ENCODE measurements around the gene SRPK1.
"Not testable (repeated sequence)": the region's sequence is repeated elsewhere in the genome, so short reads cannot be mapped to it uniquely, and the experiment has no call there.

SRPK1 gene

GRCh38 chr6:35931120-35931561 lies 10.2 kb upstream of the SRPK1 start:
- DNase-seq (ENCODE audit: low read depth, low spot score) = no peak

GRCh38 chr6:35929601-35930000 lies 8.7 kb upstream of the SRPK1 start:
- DNase-seq (ENCODE audit: low read depth, low spot score) = no peak

DNA sequence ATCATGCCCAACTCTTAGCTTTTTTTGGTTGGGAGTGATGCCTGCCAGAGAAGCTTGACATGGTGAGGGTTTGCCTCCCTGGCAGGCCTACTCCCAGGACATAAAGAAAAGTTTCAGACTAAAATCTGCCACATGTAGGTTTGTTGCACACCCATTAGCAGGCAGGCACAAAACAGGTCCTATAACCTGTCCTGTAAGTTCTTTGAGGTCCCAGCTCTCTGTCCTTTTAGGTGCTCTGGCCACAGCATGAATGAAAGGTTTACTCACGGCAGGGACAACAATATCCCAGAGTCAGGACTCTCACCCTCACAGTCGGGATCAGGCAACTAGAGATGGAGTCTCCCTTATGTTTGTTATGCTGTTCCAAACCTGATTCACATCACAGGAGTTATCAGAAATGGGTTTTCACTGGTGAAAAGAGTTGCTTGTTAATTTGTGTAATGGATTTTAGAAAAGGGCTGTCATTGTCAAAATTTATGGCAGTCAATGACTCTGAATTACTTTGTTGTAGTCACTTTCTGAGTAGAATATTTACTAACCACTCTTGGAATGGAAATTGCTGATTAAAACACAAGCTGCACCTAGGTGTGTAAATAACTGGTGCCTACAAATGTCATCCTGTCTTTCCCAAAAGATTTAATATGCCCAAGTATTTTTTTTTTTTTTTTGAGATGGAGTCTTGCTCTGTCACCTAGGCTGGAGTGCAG lies 5.8 kb upstream of the SRPK1 start:
- DNase-seq (ENCODE audit: low read depth, low spot score) = no peak

- no peak for DNase-seq (ENCODE audit: low read depth, low spot score)
These were observed 5.1 kb upstream of the SRPK1 start for GRCh38 chr6:35925961-35926360.

- DNase-seq (ENCODE audit: low read depth, low spot score) = no peak
These were observed 3.2 kb upstream of the SRPK1 start for GRCh38 chr6:35924146-35924545.

GRCh38 chr6:35922139-35922554 lies 1.2 kb upstream of the SRPK1 start:
- no peak for DNase-seq (ENCODE audit: low read depth, low spot score)

GRCh38 chr6:35919827-35920751 lies 809 bp downstream of the SRPK1 start:
- DNase-seq (ENCODE audit: low read depth, low spot score) = no peak

GRCh38 chr6:35919085-35919826 lies 1.6 kb downstream of the SRPK1 start:
- no peak for DNase-seq (ENCODE audit: low read depth, low spot score)

GRCh38 chr6:35916893-35917292 lies 4.0 kb downstream of the SRPK1 start:
- not testable (repeated sequence) for DNase-seq (ENCODE audit: low read depth, low spot score)

DNA sequence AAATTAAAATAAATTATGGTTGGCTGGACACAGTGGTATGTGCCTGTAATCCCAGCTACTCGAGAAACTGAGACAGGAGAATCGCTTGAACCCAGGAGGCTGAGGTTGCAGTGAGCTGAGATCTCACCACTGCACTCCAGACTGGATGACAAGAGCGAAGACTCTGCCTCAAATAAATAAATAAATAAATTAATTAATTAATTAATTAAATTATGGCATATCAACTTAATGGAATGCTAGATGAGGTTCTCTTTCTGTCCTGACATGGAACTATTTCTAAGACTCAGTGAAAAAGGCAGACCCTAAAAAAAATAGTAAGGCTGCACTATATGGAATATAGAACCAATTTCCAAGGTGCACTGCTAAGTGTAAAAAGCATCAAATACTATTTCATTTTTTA lies 4.8 kb downstream of the SRPK1 start:
- no peak for DNase-seq (ENCODE audit: low read depth, low spot score)

- no peak for DNase-seq (ENCODE audit: low read depth, low spot score)
These were observed 6.4 kb downstream of the SRPK1 start for GRCh38 chr6:35914536-35914935.

GRCh38 chr6:35911871-35912653 lies 8.8 kb downstream of the SRPK1 start:
- no peak for DNase-seq (ENCODE audit: low read depth, low spot score)

- not testable (repeated sequence) for DNase-seq (ENCODE audit: low read depth, low spot score)
These were observed 11.3 kb downstream of the SRPK1 start for GRCh38 chr6:35909571-35909970.

DNA sequence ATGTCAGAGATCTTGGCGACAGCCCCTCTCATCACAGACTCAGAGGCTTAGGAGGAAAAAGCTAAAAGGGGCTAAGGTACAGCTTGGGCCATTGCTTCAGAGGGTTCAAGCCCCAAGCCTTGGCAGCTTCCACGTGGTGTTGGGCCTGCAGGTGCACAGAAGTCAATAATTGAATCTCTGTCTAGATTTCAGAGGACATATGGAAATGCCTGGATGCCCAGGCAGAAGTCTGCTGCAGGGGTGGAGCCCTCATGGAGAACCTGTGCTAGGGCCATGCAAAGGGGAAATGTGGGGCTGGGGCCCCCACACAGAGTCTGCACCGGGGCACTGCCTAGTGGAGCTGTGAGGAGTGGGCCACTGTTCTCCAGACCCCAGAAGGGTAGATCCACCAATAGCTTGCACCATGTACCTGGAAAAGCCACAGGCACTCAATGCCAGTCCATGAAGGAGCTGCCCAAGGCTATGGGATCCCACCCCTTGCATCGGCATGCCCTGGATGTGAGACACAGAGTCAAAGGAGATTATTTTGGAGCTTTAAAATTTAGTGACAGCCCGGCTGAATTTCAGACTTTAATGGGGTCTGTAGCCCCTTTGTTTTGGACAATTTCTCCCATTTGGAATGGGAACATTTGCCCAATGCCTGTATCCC lies 12.0 kb downstream of the SRPK1 start:
- DNase-seq (ENCODE audit: low read depth, low spot score) = not testable (repeated sequence)

GRCh38 chr6:35907750-35908149 lies 13.1 kb downstream of the SRPK1 start:
- no peak for DNase-seq (ENCODE audit: low read depth, low spot score)

DNA sequence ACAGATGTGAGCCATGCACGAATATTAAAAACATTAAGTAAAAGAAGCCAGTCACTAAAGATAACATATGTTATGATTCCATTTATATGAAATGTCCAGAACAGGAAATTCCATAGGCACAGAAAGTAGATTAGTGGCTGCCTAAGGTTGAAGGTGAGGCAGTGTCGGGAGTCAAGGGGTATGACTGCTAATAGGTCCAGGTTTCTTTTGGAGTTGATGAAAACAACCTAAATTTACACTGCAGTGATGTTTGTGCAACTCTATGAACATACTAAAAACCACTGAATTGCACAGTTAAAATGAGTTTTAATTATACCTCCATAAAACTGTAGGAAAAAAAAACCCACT lies 14.4 kb downstream of the SRPK1 start:
- no peak for DNase-seq (ENCODE audit: low read depth, low spot score)

DNA sequence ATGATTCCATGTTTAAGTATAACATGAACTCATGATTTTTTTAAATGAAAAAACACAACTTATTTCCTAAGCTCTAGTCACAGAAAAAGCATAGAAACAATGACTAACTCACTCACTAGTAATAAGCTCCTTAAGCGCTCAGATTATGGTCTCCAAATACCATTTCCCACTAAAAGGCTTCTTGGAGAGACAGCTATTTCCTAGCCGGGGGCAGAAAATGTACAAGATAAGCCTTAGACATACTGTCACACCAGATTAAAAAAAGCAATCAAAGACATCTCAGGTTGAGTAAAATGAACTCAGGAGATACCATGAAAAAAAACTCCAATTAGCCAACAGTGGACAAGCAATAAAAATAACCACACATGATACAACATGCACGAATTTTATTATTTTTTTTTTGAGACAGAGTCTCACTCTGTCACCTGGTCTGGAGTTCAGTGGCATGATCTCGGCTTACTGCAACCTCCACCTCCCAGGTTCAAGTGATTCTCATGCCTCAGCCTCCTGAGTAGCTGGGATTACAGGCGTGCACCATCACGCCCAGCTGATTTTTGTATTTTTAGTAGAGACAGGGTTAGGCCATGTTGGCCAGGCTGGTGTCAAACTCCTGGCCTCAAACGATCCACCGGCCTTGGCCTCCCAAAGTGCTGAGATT lies 14.9 kb downstream of the SRPK1 start:
- no peak for DNase-seq (ENCODE audit: low read depth, low spot score)

DNA sequence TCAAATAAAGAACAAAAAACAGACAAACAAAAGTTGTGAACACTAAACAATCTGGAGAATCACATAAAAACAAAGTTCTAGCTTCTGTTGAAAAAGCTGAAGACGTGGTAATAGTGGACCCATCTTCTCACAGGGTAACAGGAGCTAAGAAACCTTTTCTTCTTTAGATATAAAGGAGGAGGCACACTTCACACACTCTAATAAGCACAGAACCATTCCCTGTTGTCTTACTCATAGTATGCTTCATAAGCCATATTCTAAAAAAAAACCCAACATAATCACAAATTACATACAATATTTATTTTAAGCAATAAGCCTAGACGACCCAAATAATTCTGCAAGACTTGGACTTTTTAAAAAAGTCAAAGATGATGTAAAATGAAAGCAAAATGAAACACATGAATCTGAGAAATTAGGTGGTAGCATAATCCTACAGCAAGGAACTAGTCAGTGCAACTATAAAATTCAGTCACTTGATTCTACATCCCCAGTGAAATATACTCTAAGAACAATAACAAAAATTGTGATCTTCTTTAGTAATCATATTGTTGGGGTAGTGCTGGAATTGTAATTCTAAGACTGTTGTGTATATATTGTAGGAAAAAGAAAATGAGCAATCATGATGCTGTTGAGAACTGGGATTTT lies 15.6 kb downstream of the SRPK1 start:
- DNase-seq (ENCODE audit: low read depth, low spot score) = no peak

DNA sequence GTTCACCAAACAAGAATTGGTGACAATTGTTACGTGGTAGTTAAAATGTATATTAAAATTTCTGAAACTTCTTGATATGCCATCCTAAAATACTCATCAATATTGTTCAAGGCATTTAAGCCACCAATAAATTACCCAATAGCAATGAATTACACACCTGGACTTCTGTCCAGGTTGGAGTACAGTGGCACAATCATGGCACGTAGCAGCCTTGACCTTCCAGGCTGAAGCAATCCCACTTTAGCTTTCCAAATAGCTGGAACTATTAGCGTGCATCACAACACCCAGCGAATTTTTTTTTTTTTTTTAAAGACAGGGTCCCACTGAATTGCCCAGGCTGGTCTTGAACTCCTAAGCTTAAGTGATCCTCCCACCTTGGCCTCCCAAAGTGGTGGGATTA lies 17.2 kb downstream of the SRPK1 start:
- no peak for DNase-seq (ENCODE audit: low read depth, low spot score)

GRCh38 chr6:35900448-35900847 lies 20.4 kb downstream of the SRPK1 start:
- DNase-seq (ENCODE audit: low read depth, low spot score) = no peak
